22Rv1 (cell line): ENCODE data around the gene MAGI2.

Experiments used
- H3K27ac ChIP-seq: fragments of 450-650 bp; 2 replicates; pipeline ENCODE4 v1.5.1; 2017
- ZFX ChIP-seq: fragments of 450-650 bp; IDR thresholded peaks from 2 replicates; pipeline ENCODE4 v1.6.1; 2017; ENCODE audit warnings: antibody characterized with exemption, borderline replicate concordance
- TF ChIP-seq, protein P1 (sequence below): fragments of 450-650 bp; IDR thresholded peaks from 2 replicates; pipeline ENCODE4 v1.5.1; 2017; ENCODE audit warnings: mild to moderate bottlenecking

Gene MAGI2

GRCh38 chr7:78173666-78174065 is 1279.8 kb downstream of the MAGI2 start:
- no peak overlapping the region for H3K27ac ChIP-seq
- TF ChIP-seq, protein P1, sequence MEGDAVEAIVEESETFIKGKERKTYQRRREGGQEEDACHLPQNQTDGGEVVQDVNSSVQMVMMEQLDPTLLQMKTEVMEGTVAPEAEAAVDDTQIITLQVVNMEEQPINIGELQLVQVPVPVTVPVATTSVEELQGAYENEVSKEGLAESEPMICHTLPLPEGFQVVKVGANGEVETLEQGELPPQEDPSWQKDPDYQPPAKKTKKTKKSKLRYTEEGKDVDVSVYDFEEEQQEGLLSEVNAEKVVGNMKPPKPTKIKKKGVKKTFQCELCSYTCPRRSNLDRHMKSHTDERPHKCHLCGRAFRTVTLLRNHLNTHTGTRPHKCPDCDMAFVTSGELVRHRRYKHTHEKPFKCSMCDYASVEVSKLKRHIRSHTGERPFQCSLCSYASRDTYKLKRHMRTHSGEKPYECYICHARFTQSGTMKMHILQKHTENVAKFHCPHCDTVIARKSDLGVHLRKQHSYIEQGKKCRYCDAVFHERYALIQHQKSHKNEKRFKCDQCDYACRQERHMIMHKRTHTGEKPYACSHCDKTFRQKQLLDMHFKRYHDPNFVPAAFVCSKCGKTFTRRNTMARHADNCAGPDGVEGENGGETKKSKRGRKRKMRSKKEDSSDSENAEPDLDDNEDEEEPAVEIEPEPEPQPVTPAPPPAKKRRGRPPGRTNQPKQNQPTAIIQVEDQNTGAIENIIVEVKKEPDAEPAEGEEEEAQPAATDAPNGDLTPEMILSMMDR, result no peak
- TF ChIP-seq ZFX, result no peak

DNA sequence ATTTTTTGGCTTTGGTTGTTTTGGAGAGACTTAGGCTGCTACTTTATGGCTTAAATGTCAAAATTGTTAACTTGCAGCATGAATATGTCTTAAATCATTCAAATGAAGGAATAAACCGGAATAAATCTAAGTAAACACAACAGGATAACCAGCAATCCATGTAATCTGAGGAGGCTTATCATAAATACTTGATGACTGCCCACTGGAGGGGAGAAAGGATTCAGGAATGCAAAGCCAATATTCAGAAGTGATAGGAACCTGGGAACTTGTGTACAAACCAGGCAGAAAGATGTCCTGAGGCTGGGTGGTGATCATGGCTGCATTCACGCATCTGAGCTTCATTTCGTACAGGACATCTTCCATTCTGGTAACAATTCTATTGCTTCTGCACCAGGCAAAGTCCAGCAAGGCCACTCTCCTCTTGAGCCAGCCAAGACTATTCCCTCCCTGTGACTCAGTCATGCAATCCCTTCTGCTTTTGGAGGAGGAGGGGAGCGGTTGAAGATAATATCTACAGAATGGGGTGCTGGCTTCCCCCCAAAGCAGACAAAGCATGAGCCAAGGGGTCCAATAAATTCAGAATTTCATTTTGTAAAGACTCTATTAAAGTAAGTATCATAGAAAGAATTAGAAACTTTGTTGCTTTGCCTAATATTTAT is 1280.4 kb downstream of the MAGI2 start:
- no peak for TF ChIP-seq ZFX
- TF ChIP-seq, protein P1, result no peak
- H3K27ac ChIP-seq, result no peak overlapping the region

- H3K27ac ChIP-seq, result no peak overlapping the region
- no peak for TF ChIP-seq ZFX
- TF ChIP-seq, protein P1, result no peak
These were observed 1281.2 kb downstream of the MAGI2 start for GRCh38 chr7:78172267-78172757.

- TF ChIP-seq, protein P1, result no peak
- no peak for TF ChIP-seq ZFX
- no peak overlapping the region for H3K27ac ChIP-seq
These were observed 1282.1 kb downstream of the MAGI2 start for GRCh38 chr7:78171398-78171797.

DNA sequence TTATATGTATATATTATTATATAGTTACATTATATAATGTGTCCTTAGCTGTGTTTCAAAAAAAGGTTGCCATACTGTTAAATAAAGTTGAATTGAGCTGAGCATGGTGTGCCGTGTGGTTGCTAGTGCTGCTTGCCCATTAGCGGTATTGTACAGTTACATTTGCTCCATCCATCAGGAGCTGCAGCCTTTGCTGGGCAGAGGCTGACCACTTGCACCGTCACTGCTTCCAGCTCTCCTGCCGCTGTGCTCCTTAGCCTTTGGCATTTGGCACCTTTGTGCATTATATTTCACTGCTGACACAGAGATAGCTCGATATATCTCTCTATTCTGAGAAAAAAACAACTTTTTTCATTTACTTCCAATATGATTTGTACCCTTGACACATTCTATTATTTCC is 1282.7 kb downstream of the MAGI2 start:
- H3K27ac ChIP-seq, result no peak overlapping the region
- TF ChIP-seq ZFX, result no peak
- TF ChIP-seq, protein P1, result no peak

- H3K27ac ChIP-seq, result no peak overlapping the region
- no peak for TF ChIP-seq ZFX
- TF ChIP-seq, protein P1, result no peak
These were observed 1283.5 kb downstream of the MAGI2 start for GRCh38 chr7:78169992-78170391.

GRCh38 chr7:78168865-78169264 is 1284.6 kb downstream of the MAGI2 start:
- TF ChIP-seq, protein P1, result no peak
- no peak for TF ChIP-seq ZFX

More at GRCh38 chr7:78168865-78169264, 1284.6 kb downstream of the MAGI2 start:
- H3K27ac ChIP-seq, result no peak overlapping the region
